22Rv1 (cell line): ENCODE data around the gene RAD51.

Experiments
- CTCF ChIP-seq: fragments of 450-650 bp; IDR thresholded peaks from 2 replicates; pipeline ENCODE4 v1.5.1; 2017; ENCODE audit warnings: mild to moderate bottlenecking
- ZFX ChIP-seq: fragments of 450-650 bp; IDR thresholded peaks from 2 replicates; pipeline ENCODE4 v1.6.1; 2017; ENCODE audit warnings: antibody characterized with exemption, borderline replicate concordance

GRCh38 chr15:40739047-40739446, 44.1 kb downstream of the RAD51 start:
- TF ChIP-seq CTCF = no peak
- no peak for TF ChIP-seq ZFX
